NK-92 (cell line): Measurements from ENCODE around the gene BMP8A.
"Not testable (repeated sequence)": the region's sequence is repeated elsewhere in the genome, so short reads cannot be mapped to it uniquely, and the experiment has no call there.

Source experiments
- DNase-seq: peaks from one replicate; lab custom pipeline; 2025; ENCODE audit not compliant: unreplicated experiment; lab: John Stamatoyannopoulos, UW

Gene BMP8A

GRCh38 chr1:39525366-39526165 lies 34.1 kb downstream of the BMP8A start:
- DNase-seq = peak; percentile 29

- no peak for DNase-seq
Measured at GRCh38 chr1:39526466-39527189, 35.2 kb downstream of the BMP8A start.

GRCh38 chr1:39527190-39527579 lies 35.7 kb downstream of the BMP8A start:
- DNase-seq = not testable (repeated sequence)

- no peak for DNase-seq
Measured at GRCh38 chr1:39528082-39528481, 36.6 kb downstream of the BMP8A start.

- no peak for DNase-seq
Measured at GRCh38 chr1:39529901-39530535, 38.6 kb downstream of the BMP8A start.

- DNase-seq = no peak
Measured at GRCh38 chr1:39531526-39531925, 40.1 kb downstream of the BMP8A start.

- DNase-seq = no peak
Measured at GRCh38 chr1:39533442-39533841, 42.0 kb downstream of the BMP8A start.

- no peak for DNase-seq
Measured at GRCh38 chr1:39538531-39539251, 47.3 kb downstream of the BMP8A start.

- no peak for DNase-seq
Measured at GRCh38 chr1:39539252-39539790, 47.9 kb downstream of the BMP8A start.

GRCh38 chr1:39540504-39541031 lies 49.1 kb downstream of the BMP8A start:
- DNase-seq = no peak

GRCh38 chr1:39542924-39543323 lies 51.5 kb downstream of the BMP8A start:
- no peak for DNase-seq

GRCh38 chr1:39544327-39544726 lies 52.9 kb downstream of the BMP8A start:
- no peak for DNase-seq

- no peak for DNase-seq
Measured at GRCh38 chr1:39545531-39545930, 54.1 kb downstream of the BMP8A start.

GRCh38 chr1:39554277-39554676 lies 62.8 kb downstream of the BMP8A start:
- DNase-seq = no peak

GRCh38 chr1:39561279-39561678 lies 69.8 kb downstream of the BMP8A start:
- no peak for DNase-seq

- no peak for DNase-seq
Measured at GRCh38 chr1:39562886-39563285, 71.5 kb downstream of the BMP8A start.

GRCh38 chr1:39563669-39564068 lies 72.2 kb downstream of the BMP8A start:
- no peak for DNase-seq

GRCh38 chr1:39564340-39564739 lies 72.9 kb downstream of the BMP8A start:
- no peak for DNase-seq

- DNase-seq = no peak
Measured at GRCh38 chr1:39564941-39565340, 73.5 kb downstream of the BMP8A start.

GRCh38 chr1:39566441-39567137 lies 75.2 kb downstream of the BMP8A start:
- DNase-seq = no peak
